Subcutaneous abdominal adipose tissue (tissue), 5 donors: ENCODE data around the gene DNAJC8.

ENCODE experiments used
- H3K27ac ChIP-seq: one replicate; pipeline ENCODE4 v1.7.0; 2013; ENCODE audit warnings: low read depth, mild to moderate bottlenecking, inconsistent platforms, low read length, moderate library complexity
- H3K27me3 ChIP-seq, 5 donors: one replicate each; pipeline ENCODE4 v1.7.0; 2013; ENCODE audit warnings: low read length in 5 of 5, inconsistent platforms in 1 of 5; ENCODE audit not compliant: control insufficient read depth in 5 of 5, insufficient read depth in 4 of 5
- H3K36me3 ChIP-seq, 5 donors: one replicate each; pipeline ENCODE4 v1.7.0; 2013; ENCODE audit warnings: low read length in 5 of 5; ENCODE audit not compliant: control insufficient read depth in 5 of 5, insufficient read depth in 5 of 5
- H3K4me1 ChIP-seq, 5 donors: one replicate each; pipeline ENCODE4 v1.7.0; 2013; ENCODE audit warnings: low read length in 5 of 5, mild to moderate bottlenecking in 3 of 5, moderate library complexity in 1 of 5; ENCODE audit not compliant: control insufficient read depth in 5 of 5, insufficient read depth in 5 of 5
- H3K4me3 ChIP-seq, 5 donors: one replicate each; pipeline ENCODE4 v1.7.0; 2013; ENCODE audit warnings: low read length in 5 of 5, low read depth in 1 of 5
- H3K9ac ChIP-seq, 5 donors: one replicate each; pipeline ENCODE4 v1.7.0; 2013; ENCODE audit warnings: low read length in 5 of 5, mild to moderate bottlenecking in 4 of 5, moderate library complexity in 3 of 5
- H3K9me3 ChIP-seq, 5 donors: one replicate each; pipeline ENCODE4 v1.7.0; 2013; ENCODE audit warnings: low read length in 5 of 5; ENCODE audit not compliant: control insufficient read depth in 5 of 5
- donor health status: healthy.
- donor health status: healthy.
- donor health status: healthy.
- donor health status: healthy.
- donor health status: healthy.

DNAJC8 gene

GRCh38 chr1:28256197-28256827 is 23.5 kb upstream of the DNAJC8 start:
- H3K4me3 ChIP-seq, result no peak overlapping the region
- no peaks in the 10 kb centered on the region for H3K9me3 ChIP-seq
- peaks cover 3 to 23% (median 18%) of the 10 kb centered on the region in 5 donors for H3K4me1 ChIP-seq
- no peaks in the 10 kb centered on the region for H3K36me3 ChIP-seq
- no peaks in the 10 kb centered on the region for H3K27me3 ChIP-seq
- H3K9ac ChIP-seq, result no peak overlapping the region
- no peak overlapping the region for H3K27ac ChIP-seq

GRCh38 chr1:28249866-28250295 is 17.1 kb upstream of the DNAJC8 start:
- H3K4me3 ChIP-seq, result no peak overlapping the region
- peak overlapping the region; percentile 84 for H3K27ac ChIP-seq
- H3K36me3 ChIP-seq, result no peaks in the 10 kb centered on the region
- no peaks in the 10 kb centered on the region for H3K9me3 ChIP-seq
- H3K9ac ChIP-seq, result peak overlapping the region in 1 of 5 donors; percentile 9
- peaks cover 7 to 47% (median 40%) of the 10 kb centered on the region in 5 donors for H3K4me1 ChIP-seq
- H3K27me3 ChIP-seq, result no peaks in the 10 kb centered on the region

- Histone ChIP-seq H3K27me3 (no peaks in the 10 kb centered on the region), H3K9ac (peak overlapping the region in 4 of 5 donors; percentile 9 to 53 (median 32)), H3K27ac (peak overlapping the region; percentile 84), H3K4me1 (peaks cover 7 to 47% (median 40%) of the 10 kb centered on the region in 5 donors), H3K36me3 (no peaks in the 10 kb centered on the region), H3K4me3 (peak overlapping the region in 1 of 5 donors; percentile 44), H3K9me3 (no peaks in the 10 kb centered on the region)
These were observed 16.4 kb upstream of the DNAJC8 start for GRCh38 chr1:28249013-28249865.

GRCh38 chr1:28248273-28249012 is 15.6 kb upstream of the DNAJC8 start:
- Histone ChIP-seq H3K36me3 (no peaks in the 10 kb centered on the region), H3K27ac (peak overlapping the region; percentile 84), H3K4me3 (peak overlapping the region in 2 of 5 donors; percentile 23 to 44), H3K4me1 (peaks cover 7 to 47% (median 40%) of the 10 kb centered on the region in 5 donors), H3K9ac (peak overlapping the region; percentile 21 to 53 (median 42)), H3K9me3 (no peaks in the 10 kb centered on the region), H3K27me3 (no peaks in the 10 kb centered on the region)

GRCh38 chr1:28247612-28248272 is 14.9 kb upstream of the DNAJC8 start:
- peak overlapping the region; percentile 9 to 76 (median 34) for H3K9ac ChIP-seq
- peak overlapping the region in 4 of 5 donors; percentile 57 to 72 (median 64) for H3K4me3 ChIP-seq
- peak overlapping the region; percentile 84 for H3K27ac ChIP-seq
- no peaks in the 10 kb centered on the region for H3K27me3 ChIP-seq
- peaks cover 7 to 47% (median 40%) of the 10 kb centered on the region in 5 donors for H3K4me1 ChIP-seq
- H3K36me3 ChIP-seq, result no peaks in the 10 kb centered on the region
- H3K9me3 ChIP-seq, result no peaks in the 10 kb centered on the region

GRCh38 chr1:28246427-28246832 is 13.6 kb upstream of the DNAJC8 start:
- Histone ChIP-seq H3K36me3 (no peaks in the 10 kb centered on the region), H3K4me1 (peaks cover 7 to 41% (median 38%) of the 10 kb centered on the region in 5 donors), H3K9me3 (no peaks in the 10 kb centered on the region), H3K9ac (peak overlapping the region in 3 of 5 donors; percentile 21 to 71 (median 64)), H3K27ac (peak overlapping the region; percentile 29), H3K27me3 (no peaks in the 10 kb centered on the region), H3K4me3 (peak overlapping the region; percentile 58 to 75 (median 60))

- Histone ChIP-seq H3K4me3 (no peak overlapping the region), H3K4me1 (peaks cover 6 to 32% (median 30%) of the 10 kb centered on the region in 5 donors), H3K36me3 (no peaks in the 10 kb centered on the region), H3K27me3 (no peaks in the 10 kb centered on the region), H3K9me3 (no peaks in the 10 kb centered on the region), H3K9ac (no peak overlapping the region), H3K27ac (no peak overlapping the region)
These were observed 11.9 kb upstream of the DNAJC8 start for GRCh38 chr1:28244549-28245251.

GRCh38 chr1:28243685-28244311 is 11.0 kb upstream of the DNAJC8 start:
- Histone ChIP-seq H3K9ac (no peak overlapping the region), H3K36me3 (no peaks in the 10 kb centered on the region), H3K4me1 (peaks cover 6 to 23% (median 22%) of the 10 kb centered on the region in 5 donors), H3K9me3 (no peaks in the 10 kb centered on the region), H3K27me3 (no peaks in the 10 kb centered on the region), H3K4me3 (no peak overlapping the region), H3K27ac (no peak overlapping the region)
